Vagina (tissue), 2 donors: ENCODE data around the gene ATP4A.

Experiments
- POLR2A ChIP-seq, 2 donors: fragments of 450-650 bp; IDR thresholded peaks; one replicate each; pipeline ENCODE4 v1.6.1; 2017; ENCODE audit warnings: antibody characterized with exemption in 2 of 2, mild to moderate bottlenecking in 2 of 2, moderate library complexity in 2 of 2
- POLR2AphosphoS5 ChIP-seq, 2 donors: sonication (generic); formaldehyde crosslinking; IDR thresholded peaks; one replicate each; pipeline ENCODE4 v1.9.0; 2017; ENCODE audit warnings: antibody characterized with exemption in 2 of 2, mild to moderate bottlenecking in 2 of 2, low read depth in 1 of 2; ENCODE audit not compliant: insufficient read depth in 1 of 2
- TF ChIP-seq, protein P1 (sequence below), 3 experiments: fragments of 450-650 bp in 2 of 3; fragments of 200-600 bp in 1 of 3; sonication (generic) in 1 of 3; IDR thresholded peaks; one replicate each; pipeline ENCODE4 v1.5.1; 2017 to 2019; ENCODE audit warnings: antibody characterized with exemption in 3 of 3, mild to moderate bottlenecking in 2 of 3, moderate library complexity in 2 of 3

DNA sequence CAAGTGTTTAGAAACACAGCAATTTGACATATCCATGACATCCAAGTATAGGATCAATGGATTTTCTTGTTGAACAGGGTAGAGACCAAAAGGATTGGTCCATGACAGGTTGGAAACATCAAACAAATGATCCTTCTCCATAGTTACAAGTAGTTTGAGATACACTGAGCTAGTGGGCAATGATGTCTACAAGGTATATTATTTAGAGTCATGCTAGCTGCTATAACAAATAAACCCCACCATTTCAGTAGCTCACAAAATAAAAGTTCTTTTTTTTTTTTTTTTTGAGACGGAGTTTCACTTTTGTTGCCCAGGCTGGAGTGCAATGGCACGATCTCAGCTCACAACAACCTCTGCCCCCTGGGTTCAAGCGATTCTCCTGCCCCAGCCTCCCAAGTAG lies 44.2 kb upstream of the ATP4A start:
- TF ChIP-seq, protein P1, sequence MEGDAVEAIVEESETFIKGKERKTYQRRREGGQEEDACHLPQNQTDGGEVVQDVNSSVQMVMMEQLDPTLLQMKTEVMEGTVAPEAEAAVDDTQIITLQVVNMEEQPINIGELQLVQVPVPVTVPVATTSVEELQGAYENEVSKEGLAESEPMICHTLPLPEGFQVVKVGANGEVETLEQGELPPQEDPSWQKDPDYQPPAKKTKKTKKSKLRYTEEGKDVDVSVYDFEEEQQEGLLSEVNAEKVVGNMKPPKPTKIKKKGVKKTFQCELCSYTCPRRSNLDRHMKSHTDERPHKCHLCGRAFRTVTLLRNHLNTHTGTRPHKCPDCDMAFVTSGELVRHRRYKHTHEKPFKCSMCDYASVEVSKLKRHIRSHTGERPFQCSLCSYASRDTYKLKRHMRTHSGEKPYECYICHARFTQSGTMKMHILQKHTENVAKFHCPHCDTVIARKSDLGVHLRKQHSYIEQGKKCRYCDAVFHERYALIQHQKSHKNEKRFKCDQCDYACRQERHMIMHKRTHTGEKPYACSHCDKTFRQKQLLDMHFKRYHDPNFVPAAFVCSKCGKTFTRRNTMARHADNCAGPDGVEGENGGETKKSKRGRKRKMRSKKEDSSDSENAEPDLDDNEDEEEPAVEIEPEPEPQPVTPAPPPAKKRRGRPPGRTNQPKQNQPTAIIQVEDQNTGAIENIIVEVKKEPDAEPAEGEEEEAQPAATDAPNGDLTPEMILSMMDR (IDR thresholded peaks at IDR 0.05) = no peak
- TF ChIP-seq POLR2A (IDR thresholded peaks at IDR 0.05) = no peak
- no peak for TF ChIP-seq POLR2AphosphoS5 (IDR thresholded peaks at IDR 0.05; ENCODE audit: insufficient read depth in 1 of 2, low read depth in 1 of 2)
